Caco-2 (cell line): Measurements from ENCODE around the gene UPF2. TPM values are rescaled to one million over a fixed set of nuclear protein-coding genes. Genes with fewer than 3 reads are reported as not detected.

Source experiments
- BruUV-seq: library from RNA; stranded (reverse); fragments of 400-500 nt; replicated peaks from 2 replicates; lab custom pipeline; 2021; lab: Mats Ljungman, UMichigan
- CTCF ChIA-PET: fragments of 300-600 bp; sonication (Branson Sonifier 250); formaldehyde crosslinking; loops from one replicate; lab custom pipeline; 2022; ENCODE audit warnings: antibody characterized with exemption; lab: Charles Lee
- POLR2A ChIA-PET: fragments of 300-600 bp; sonication (Branson Sonifier 250); formaldehyde crosslinking; loops from one replicate; lab custom pipeline; 2022; ENCODE audit warnings: antibody characterized with exemption; lab: Charles Lee
- DNase-seq, 2 experiments: peaks; one replicate each; pipeline versions ENCODE4 v3.0.0 to v3.0.0-alpha.2; 2020 to 2022
- H3K27me3 ChIP-seq: replicated peaks from 2 replicates; pipeline ENCODE4 v1.6.0; 2011; ENCODE audit warnings: low read length; ENCODE audit not compliant: control insufficient read depth, insufficient read depth
- H3K36me3 ChIP-seq: 2 replicates; pipeline ENCODE4 v1.5.1; 2011; ENCODE audit warnings: low read length; ENCODE audit not compliant: control insufficient read depth, insufficient read depth
- H3K4me1 ChIP-seq: fragments of 250-450 bp; sonication (Bioruptor Pico); 2 replicates; pipeline ENCODE4 v1.5.1; 2020; ENCODE audit warnings: mild to moderate bottlenecking
- H3K4me3 ChIP-seq: 2 replicates; pipeline ENCODE4 v1.5.1; 2011; ENCODE audit warnings: low read depth, mild to moderate bottlenecking, control low read depth, low read length
- H3K9me3 ChIP-seq: fragments of 250-450 bp; sonication (Bioruptor Pico); 2 replicates; pipeline ENCODE4 v1.5.1; 2020; ENCODE audit warnings: mild to moderate bottlenecking, moderate library complexity
- H3K27ac Mint-ChIP-seq: one replicate; pipeline ENCODE4 v1.8.0; 2022; ENCODE audit warnings: mixed read lengths; ENCODE audit not compliant: unreplicated experiment
- H3K27me3 Mint-ChIP-seq: one replicate; pipeline ENCODE4 v1.8.0; 2022; ENCODE audit warnings: mixed read lengths; ENCODE audit not compliant: insufficient read depth, unreplicated experiment
- H3K36me3 Mint-ChIP-seq: one replicate; pipeline ENCODE4 v1.8.0; 2022; ENCODE audit warnings: mild to moderate bottlenecking, mixed read lengths; ENCODE audit not compliant: insufficient read depth, unreplicated experiment
- H3K4me1 Mint-ChIP-seq: one replicate; pipeline ENCODE4 v1.8.0; 2022; ENCODE audit warnings: low read depth, mixed read lengths; ENCODE audit not compliant: unreplicated experiment
- H3K4me3 Mint-ChIP-seq: one replicate; pipeline ENCODE4 v1.8.0; 2022; ENCODE audit warnings: mild to moderate bottlenecking, moderate library complexity, mixed read lengths; ENCODE audit not compliant: unreplicated experiment
- H3K9me3 Mint-ChIP-seq: one replicate; pipeline ENCODE4 v1.8.0; 2022; ENCODE audit warnings: mixed read lengths; ENCODE audit not compliant: unreplicated experiment
- CTCF ChIP-seq, 2 experiments: fragments of 200-600 bp in 1 of 2; IDR thresholded peaks; 1 replicate in 1 of 2; 2 replicates in 1 of 2; pipeline versions ENCODE4 v1.5.1 to v1.8.0; 2011 to 2022; ENCODE audit warnings: antibody characterized with exemption in 1 of 2, control low read depth in 1 of 2, inconsistent platforms in 1 of 2, low read depth in 1 of 2, low read length in 1 of 2, mild to moderate bottlenecking in 1 of 2, moderate library complexity in 1 of 2; ENCODE audit not compliant: insufficient read depth in 1 of 2, severe bottlenecking in 1 of 2, unreplicated experiment in 1 of 2
- intact Hi-C: fragments of 100-400 bp; cut with micrococcal nuclease; formaldehyde crosslinking; loops from one replicate; pipeline ENCODE4 v1.10.0; 2022; ENCODE audit not compliant: unreplicated experiment
- total RNA-seq: library from RNA; stranded (reverse); gene quantifications from 2 replicates; pipeline ENCODE4 v1.2.3, GENCODE V29; 2022

UPF2 gene
- total RNA-seq, 1 experiment from 2014 or later = 40.6 TPM

- H3K36me3 Mint-ChIP-seq = peaks cover 84% of the 10 kb centered on the region
- Histone ChIP-seq H3K4me1 (peaks cover 60% of the 10 kb centered on the region), H3K9me3 (no peaks in the 10 kb centered on the region), H3K27me3 (no peaks in the 10 kb centered on the region), H3K36me3 (no peaks in the 10 kb centered on the region; the same call in 1 of the 2 replicates), H3K4me3 (peak overlapping the region; percentile 29)
- intact Hi-C loops = loop anchor here (1.0 to 2.0 kb wide), 9 partner anchors 23 to 193 kb away; partner anchors contain the start of genes DHTKD1 and UPF2
- H3K4me1 Mint-ChIP-seq = peaks cover 64% of the 10 kb centered on the region
- H3K4me3 Mint-ChIP-seq = peak overlapping the region; percentile 72
- no TSS peak for BruUV-seq
- no peak for TF ChIP-seq CTCF (IDR thresholded peaks at IDR 0.05; ENCODE audit: insufficient read depth in 1 of 2, low read depth in 1 of 2, low read length in 1 of 2, severe bottlenecking in 1 of 2, unreplicated experiment in 1 of 2)
- POLR2A ChIA-PET = interaction anchor here (0.6 to 3.0 kb wide), 22 partner anchors 11 to 167 kb away, joined by 3 to 39 read pairs (median 5); partner anchors contain the start of gene UPF2
- peak overlapping the region; percentile 97 for H3K27ac Mint-ChIP-seq
- CTCF ChIA-PET = interaction anchor here (0.6 to 2.4 kb wide), 7 partner anchors 11 to 93 kb away, joined by 3 to 16 read pairs (median 3); no protein-coding TSS in a partner anchor
- no peaks in the 10 kb centered on the region for H3K27me3 Mint-ChIP-seq
- no peaks in the 10 kb centered on the region for H3K9me3 Mint-ChIP-seq
- DNase-seq = peak; percentile 97 to 98
Measured at GRCh38 chr10:11875494-11876281, 166.9 kb downstream of the UPF2 start.

- peak overlapping the region; percentile 97 for H3K27ac Mint-ChIP-seq
- H3K36me3 ChIP-seq = no peaks in the 10 kb centered on the region; the same call in 1 of the 2 replicates
- no peaks in the 10 kb centered on the region for H3K27me3 Mint-ChIP-seq
- H3K4me1 ChIP-seq = peaks cover 59% of the 10 kb centered on the region
- ChIA-PET POLR2A (interaction anchor here (0.5 to 3.0 kb wide), 13 partner anchors 12 to 111 kb away, joined by 3 to 39 read pairs (median 4); no protein-coding TSS in a partner anchor), CTCF (interaction anchor here (0.9 to 2.4 kb wide), 6 partner anchors 12 to 92 kb away, joined by 3 to 16 read pairs (median 4); no protein-coding TSS in a partner anchor)
- H3K9me3 Mint-ChIP-seq = no peaks in the 10 kb centered on the region
- peaks cover 67% of the 10 kb centered on the region for H3K4me1 Mint-ChIP-seq
- DNase-seq = peak; percentile 95
- H3K4me3 Mint-ChIP-seq = peak overlapping the region; percentile 72
- BruUV-seq = TSS peak; percentile 78
- H3K27me3 ChIP-seq = no peaks in the 10 kb centered on the region
- H3K9me3 ChIP-seq = no peaks in the 10 kb centered on the region
- H3K4me3 ChIP-seq = peak overlapping the region; percentile 29
- intact Hi-C loops = loop anchor here (1.0 to 2.0 kb wide), 11 partner anchors 23 to 194 kb away; partner anchors contain the start of genes DHTKD1, PROSER2 and UPF2
- no peak for TF ChIP-seq CTCF (IDR thresholded peaks at IDR 0.05; ENCODE audit: insufficient read depth in 1 of 2, low read depth in 1 of 2, low read length in 1 of 2, severe bottlenecking in 1 of 2, unreplicated experiment in 1 of 2)
- H3K36me3 Mint-ChIP-seq = peaks cover 86% of the 10 kb centered on the region
Measured at GRCh38 chr10:11874568-11875493, 167.8 kb downstream of the UPF2 start.
